Astrocyte (in vitro differentiated cells and primary cell): ENCODE measurements around the gene GSG1L. TPM values are rescaled to one million over a fixed set of nuclear protein-coding genes. Genes with fewer than 3 reads are reported as not detected.

Source experiments
- DNase-seq: peaks from one replicate; pipeline ENCODE4 v3.0.0-alpha.2; 2010; ENCODE audit warnings: low read depth
- FAIRE-seq: peaks from 2 replicates; lab custom pipeline; 2011; peaks lifted over from hg19 to GRCh38; lab: Jason Lieb, UNC
- H2AFZ ChIP-seq: 2 replicates; pipeline ENCODE4 v1.6.0; 2012; ENCODE audit warnings: low read depth, low read length, inconsistent platforms
- H3K27ac ChIP-seq: 2 replicates; pipeline ENCODE4 v1.5.1; 2011; ENCODE audit warnings: low read depth, low read length, inconsistent platforms
- H3K27me3 ChIP-seq: 2 replicates; pipeline ENCODE4 v1.6.0; 2011; ENCODE audit warnings: low read length, inconsistent platforms; ENCODE audit not compliant: insufficient read depth
- H3K36me3 ChIP-seq: 2 replicates; pipeline ENCODE4 v1.5.1; 2011; ENCODE audit warnings: low read length, inconsistent platforms; ENCODE audit not compliant: insufficient read depth
- H3K4me1 ChIP-seq: 2 replicates; pipeline ENCODE4 v1.5.1; 2011; ENCODE audit warnings: low read length, inconsistent platforms; ENCODE audit not compliant: insufficient read depth
- H3K4me2 ChIP-seq: 2 replicates; pipeline ENCODE4 v1.6.0; 2012; ENCODE audit warnings: low read length, inconsistent platforms
- H3K4me3 ChIP-seq: 2 replicates; pipeline ENCODE4 v1.5.1; 2011; ENCODE audit warnings: low read depth, mild to moderate bottlenecking, low read length, inconsistent platforms; ENCODE audit not compliant: insufficient read depth
- H3K79me2 ChIP-seq: 2 replicates; pipeline ENCODE4 v1.6.0; 2012; ENCODE audit warnings: mild to moderate bottlenecking, low read length, inconsistent platforms; ENCODE audit not compliant: insufficient read depth
- H3K9ac ChIP-seq: 2 replicates; pipeline ENCODE4 v1.6.0; 2012; ENCODE audit warnings: mild to moderate bottlenecking, low read length, inconsistent platforms
- H3K9me3 ChIP-seq: 2 replicates; pipeline ENCODE4 v1.5.1; 2012; ENCODE audit warnings: low read depth, mild to moderate bottlenecking, low read length, inconsistent platforms; ENCODE audit not compliant: insufficient read depth
- H4K20me1 ChIP-seq: 2 replicates; pipeline ENCODE4 v1.6.0; 2012; ENCODE audit warnings: low read length, inconsistent platforms; ENCODE audit not compliant: insufficient read depth
- H3K27ac Mint-ChIP-seq: one replicate; pipeline ENCODE4 v1.8.0; 2021; ENCODE audit warnings: mild to moderate bottlenecking, mixed read lengths; ENCODE audit not compliant: unreplicated experiment
- H3K27me3 Mint-ChIP-seq: one replicate; pipeline ENCODE4 v1.8.0; 2021; ENCODE audit warnings: low read depth, mixed read lengths; ENCODE audit not compliant: unreplicated experiment
- H3K36me3 Mint-ChIP-seq: one replicate; pipeline ENCODE4 v1.8.0; 2021; ENCODE audit warnings: low read depth, mixed read lengths; ENCODE audit not compliant: unreplicated experiment
- H3K4me1 Mint-ChIP-seq: one replicate; pipeline ENCODE4 v1.8.0; 2021; ENCODE audit warnings: low read depth, mixed read lengths; ENCODE audit not compliant: unreplicated experiment
- H3K4me3 Mint-ChIP-seq: one replicate; pipeline ENCODE4 v1.8.0; 2021; ENCODE audit warnings: mild to moderate bottlenecking, moderate library complexity, mixed read lengths; ENCODE audit not compliant: unreplicated experiment
- H3K9me3 Mint-ChIP-seq: one replicate; pipeline ENCODE4 v1.8.0; 2021; ENCODE audit warnings: mild to moderate bottlenecking, mixed read lengths; ENCODE audit not compliant: unreplicated experiment
- CTCF ChIP-seq: IDR thresholded peaks from 2 replicates; pipeline ENCODE4 v1.5.1; 2011; ENCODE audit warnings: low read depth, mild to moderate bottlenecking, inconsistent platforms, low read length, moderate library complexity; ENCODE audit not compliant: insufficient read depth
- EZH2 ChIP-seq: IDR thresholded peaks from 2 replicates; pipeline ENCODE4 v1.6.1; 2012; ENCODE audit warnings: mild to moderate bottlenecking, low read length, inconsistent platforms; ENCODE audit not compliant: insufficient read depth
- total RNA-seq: library from RNA; stranded (reverse); gene quantifications from 2 replicates; pipeline ENCODE4 v1.2.1, GENCODE V29; 2021

The GSG1L gene
- total RNA-seq, 1 donor from 2014 or later, result not detected

GRCh38 chr16:27811881-27812280 lies 251.6 kb downstream of the GSG1L start:
- Histone ChIP-seq H4K20me1 (no peaks in the 10 kb centered on the region), H3K4me3 (no peak overlapping the region), H3K4me1 (no peaks in the 10 kb centered on the region), H3K79me2 (no peaks in the 10 kb centered on the region), H3K9ac (no peak overlapping the region), H3K4me2 (no peak overlapping the region), H3K27ac (no peak overlapping the region), H3K36me3 (no peaks in the 10 kb centered on the region), H2AFZ (no peak overlapping the region), H3K9me3 (peaks cover 3% of the 10 kb centered on the region), H3K27me3 (peaks cover 4% of the 10 kb centered on the region)
- no peak for FAIRE-seq
- peaks cover 32% of the 10 kb centered on the region for H3K27me3 Mint-ChIP-seq
- no peaks in the 10 kb centered on the region for H3K36me3 Mint-ChIP-seq
- peaks cover 11% of the 10 kb centered on the region for H3K9me3 Mint-ChIP-seq
- H3K4me1 Mint-ChIP-seq, result no peaks in the 10 kb centered on the region
- no peak overlapping the region for H3K27ac Mint-ChIP-seq
- no peak overlapping the region for H3K4me3 Mint-ChIP-seq
- DNase-seq, result no peak
- no peak for TF ChIP-seq EZH2
- TF ChIP-seq CTCF, result no peak

GRCh38 chr16:27806986-27807385 lies 256.5 kb downstream of the GSG1L start:
- no peak for TF ChIP-seq CTCF
- TF ChIP-seq EZH2, result no peak
- H3K79me2 ChIP-seq, result no peaks in the 10 kb centered on the region
- H3K4me2 ChIP-seq, result no peak overlapping the region
- H3K36me3 Mint-ChIP-seq, result no peaks in the 10 kb centered on the region
- no peak overlapping the region for H3K4me3 ChIP-seq
- H3K4me1 ChIP-seq, result no peaks in the 10 kb centered on the region
- H3K36me3 ChIP-seq, result no peaks in the 10 kb centered on the region
- H3K27ac ChIP-seq, result no peak overlapping the region
- DNase-seq (no peak), FAIRE-seq (no peak)
- H3K27ac Mint-ChIP-seq, result no peak overlapping the region
- H3K9ac ChIP-seq, result no peak overlapping the region
- no peak overlapping the region for H2AFZ ChIP-seq
- H3K9me3 ChIP-seq, result no peaks in the 10 kb centered on the region
- H3K4me3 Mint-ChIP-seq, result no peak overlapping the region
- H3K9me3 Mint-ChIP-seq, result peaks cover 7% of the 10 kb centered on the region
- H3K27me3 Mint-ChIP-seq, result peaks cover 52% of the 10 kb centered on the region
- H3K27me3 ChIP-seq, result no peaks in the 10 kb centered on the region
- H4K20me1 ChIP-seq, result no peaks in the 10 kb centered on the region
- no peaks in the 10 kb centered on the region for H3K4me1 Mint-ChIP-seq

- H3K36me3 ChIP-seq, result no peaks in the 10 kb centered on the region
- H3K9me3 ChIP-seq, result no peaks in the 10 kb centered on the region
- DNase-seq (no peak), FAIRE-seq (no peak)
- H3K27me3 ChIP-seq, result no peaks in the 10 kb centered on the region
- H3K36me3 Mint-ChIP-seq, result no peaks in the 10 kb centered on the region
- no peaks in the 10 kb centered on the region for H4K20me1 ChIP-seq
- no peak overlapping the region for H2AFZ ChIP-seq
- peaks cover 58% of the 10 kb centered on the region for H3K27me3 Mint-ChIP-seq
- peaks cover 7% of the 10 kb centered on the region for H3K9me3 Mint-ChIP-seq
- no peak overlapping the region for H3K9ac ChIP-seq
- H3K4me2 ChIP-seq, result no peak overlapping the region
- H3K4me3 ChIP-seq, result no peak overlapping the region
- no peak overlapping the region for H3K27ac ChIP-seq
- no peaks in the 10 kb centered on the region for H3K4me1 ChIP-seq
- H3K79me2 ChIP-seq, result no peaks in the 10 kb centered on the region
- no peak for TF ChIP-seq EZH2
- no peak for TF ChIP-seq CTCF
- no peaks in the 10 kb centered on the region for H3K4me1 Mint-ChIP-seq
- H3K27ac Mint-ChIP-seq, result no peak overlapping the region
- H3K4me3 Mint-ChIP-seq, result no peak overlapping the region
Measured at GRCh38 chr16:27806388-27806787, 257.1 kb downstream of the GSG1L start.
